GM21515 (cell line): ENCODE measurements around the gene PTBP3.
"Not testable (repeated sequence)": the region's sequence is repeated elsewhere in the genome, so short reads cannot be mapped to it uniquely, and the experiment has no call there.

ENCODE experiments used
- ATAC-seq: cut with Tn5 transposase; IDR thresholded peaks from one replicate; pipeline ENCODE4 v1.9.1; 2021; ENCODE audit not compliant: unreplicated experiment

The PTBP3 gene

GRCh38 chr9:112218908-112219307, 114.5 kb downstream of the PTBP3 start:
- ATAC-seq, result peak; percentile 91

DNA sequence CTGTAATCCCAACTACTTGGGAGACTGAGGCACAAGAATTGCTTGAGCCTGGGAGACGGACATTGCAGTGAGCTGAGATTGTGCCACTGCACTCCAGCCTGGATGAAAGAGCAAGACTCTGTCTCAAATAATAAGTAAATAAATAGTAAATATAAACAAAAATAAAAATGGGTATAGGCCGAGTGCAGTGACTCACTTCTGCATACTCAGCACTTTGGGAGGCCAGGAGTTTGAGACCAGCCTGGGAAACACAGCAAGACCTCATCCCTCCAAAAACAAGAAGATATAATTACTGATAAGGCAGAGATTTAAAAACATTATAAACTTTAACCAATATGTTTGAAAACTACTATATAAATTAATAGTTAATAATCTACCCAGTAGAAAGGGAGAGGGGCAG, 120.5 kb downstream of the PTBP3 start:
- no peak for ATAC-seq

DNA sequence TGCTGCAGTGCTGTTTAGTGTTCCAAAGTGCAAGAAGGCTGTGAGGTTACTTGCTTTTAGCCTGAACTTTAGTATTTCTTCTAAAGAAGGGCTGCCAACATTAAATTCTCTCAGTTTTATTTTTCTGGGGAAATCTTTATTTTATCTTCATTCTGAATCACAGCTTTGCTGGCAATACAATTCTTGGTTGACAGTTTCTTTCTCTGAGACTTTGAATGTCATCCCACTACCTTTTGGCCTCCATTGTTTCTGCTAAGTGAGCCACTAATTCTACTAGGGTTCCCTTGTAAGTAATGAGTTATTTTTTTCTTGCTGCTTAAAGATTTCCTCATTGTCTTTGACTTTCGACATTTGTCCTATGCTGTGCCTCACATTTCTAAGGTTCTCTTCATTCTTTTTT, 126.0 kb downstream of the PTBP3 start:
- no peak for ATAC-seq

GRCh38 chr9:112203536-112203935, 129.9 kb downstream of the PTBP3 start:
- no peak for ATAC-seq

- ATAC-seq, result no peak
Measured at GRCh38 chr9:112200711-112201110, 132.7 kb downstream of the PTBP3 start.

DNA sequence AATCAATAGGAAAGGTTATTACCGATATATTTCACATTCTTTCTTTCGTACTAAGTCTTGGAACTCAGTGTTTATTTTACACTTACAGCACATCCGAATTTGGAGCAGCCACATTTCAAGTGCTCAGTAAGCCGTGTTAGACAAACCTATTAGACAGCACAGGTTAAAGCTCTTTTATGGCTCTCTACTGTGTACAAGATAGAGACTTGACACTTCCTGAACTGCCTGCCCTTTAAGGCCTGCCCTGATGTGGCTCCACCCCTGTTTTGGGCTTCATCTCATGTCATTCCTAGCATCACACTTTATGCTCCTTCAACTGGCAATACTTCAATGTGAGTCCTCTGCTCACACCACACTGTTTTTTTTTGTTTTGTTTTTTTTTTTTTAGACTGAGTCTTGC, 134.8 kb downstream of the PTBP3 start:
- no peak for ATAC-seq

DNA sequence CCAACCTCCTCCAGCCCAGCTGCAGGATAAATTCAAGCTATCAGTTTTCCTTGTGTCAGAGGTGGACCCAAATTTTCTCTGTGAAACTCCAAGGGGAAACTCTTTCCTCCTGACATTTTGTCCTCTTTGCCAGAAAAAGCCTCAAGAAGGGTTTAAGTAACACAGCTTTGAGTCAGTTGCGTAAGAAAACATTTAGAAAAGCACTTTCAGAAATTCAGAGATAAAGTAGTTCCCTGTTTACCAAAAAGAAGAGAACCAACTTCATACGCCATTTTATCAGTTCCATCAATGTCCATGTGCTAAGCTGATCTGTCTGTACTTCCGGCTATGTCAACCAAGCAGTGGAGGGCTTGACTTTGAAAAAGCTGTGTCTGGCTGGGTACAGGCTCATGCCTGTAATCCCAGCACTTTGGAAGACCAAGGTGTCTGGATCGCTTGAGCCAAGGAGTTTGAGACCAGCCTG, 138.4 kb downstream of the PTBP3 start:
- no peak for ATAC-seq

DNA sequence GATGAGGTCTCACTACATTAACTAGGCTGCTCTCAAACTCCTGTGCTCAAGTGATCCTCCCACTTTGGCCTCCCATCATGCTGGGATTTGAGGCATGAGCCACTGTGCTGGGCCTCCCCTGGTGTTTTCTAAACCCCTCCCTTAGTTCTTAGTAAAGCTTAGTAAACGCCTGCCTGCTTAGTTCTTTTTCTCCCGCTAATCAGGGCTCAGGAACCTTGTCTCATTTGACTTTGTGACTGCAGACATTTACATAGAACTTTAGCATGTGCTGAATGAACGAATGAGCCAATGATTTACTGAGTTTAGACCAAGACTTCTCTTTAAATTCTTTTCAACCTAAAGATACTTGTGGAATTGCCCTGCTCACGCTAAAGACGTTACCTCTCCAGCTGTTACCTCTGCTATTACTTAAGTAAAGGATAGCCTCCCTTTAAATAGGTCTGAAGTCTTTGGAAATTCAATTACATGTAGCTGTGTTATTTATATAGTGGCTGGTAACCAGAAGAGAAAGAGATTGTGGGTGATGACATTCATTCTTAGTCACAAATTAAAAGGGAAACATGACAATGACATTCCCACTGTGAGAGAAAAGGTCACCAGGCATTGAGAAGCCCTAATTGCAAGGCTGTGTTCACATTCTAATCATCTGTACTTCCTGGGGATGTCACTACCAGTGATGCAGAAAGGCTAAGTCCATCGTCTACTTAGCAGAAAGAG, 139.7 kb downstream of the PTBP3 start:
- no peak for ATAC-seq

DNA sequence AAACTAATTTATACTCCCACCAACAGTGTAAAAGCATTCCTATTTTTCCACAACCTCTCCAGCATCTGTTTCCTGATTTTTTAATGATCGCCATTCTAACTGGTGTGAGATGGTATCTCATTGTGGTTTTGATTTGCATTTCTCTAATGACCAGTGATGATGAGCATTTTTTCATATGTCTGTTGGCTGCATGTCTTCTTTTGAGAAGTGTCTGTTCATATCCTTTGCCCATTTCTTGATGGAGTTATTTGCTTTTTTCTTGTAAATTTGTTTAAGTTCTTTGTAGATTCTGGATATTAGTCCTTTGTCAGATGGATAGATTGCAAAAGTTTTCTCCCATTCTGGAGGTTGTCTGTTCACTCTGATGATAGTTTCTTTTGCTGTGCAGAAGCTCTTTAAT, 143.1 kb downstream of the PTBP3 start:
- not testable (repeated sequence) for ATAC-seq

- no peak for ATAC-seq
Measured at GRCh38 chr9:112188884-112189283, 144.5 kb downstream of the PTBP3 start.

DNA sequence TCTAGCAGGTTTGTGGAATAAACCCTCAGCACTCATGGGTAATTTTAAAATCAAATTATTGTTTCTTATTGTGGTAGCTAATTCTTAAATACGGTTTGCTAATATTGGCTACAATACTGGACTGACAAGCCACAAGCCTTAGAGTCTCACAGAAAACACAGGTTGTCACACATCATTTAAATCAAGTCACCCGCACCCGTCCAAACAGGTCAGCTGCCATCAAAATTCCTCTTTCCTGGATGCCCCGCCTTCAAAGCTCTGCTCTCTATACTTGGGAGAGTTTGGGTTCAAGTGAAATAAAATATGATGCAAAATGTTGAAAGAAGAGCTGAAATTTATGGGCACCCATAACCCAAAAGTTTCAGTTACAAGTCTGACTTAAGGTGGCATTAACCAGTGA, 146.0 kb downstream of the PTBP3 start:
- ATAC-seq, result no peak

DNA sequence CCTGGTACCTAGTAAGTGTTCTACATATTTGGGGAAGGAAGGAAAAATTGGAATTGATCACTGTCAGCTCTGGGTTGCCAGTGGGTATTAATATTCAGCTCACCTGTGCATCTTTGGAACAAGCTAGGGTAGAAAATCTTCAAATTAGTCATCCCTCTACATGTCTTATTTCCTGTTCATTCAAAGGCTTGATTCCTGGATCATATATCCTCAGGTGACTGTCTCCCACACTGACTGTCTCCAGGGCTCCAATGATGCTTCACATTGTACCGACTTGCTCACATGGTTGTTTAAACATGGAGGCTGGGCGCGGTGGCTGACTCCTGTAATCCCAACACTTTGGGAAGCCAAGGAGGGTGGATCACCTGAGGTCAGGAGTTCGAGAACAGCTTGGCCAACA, 146.7 kb downstream of the PTBP3 start:
- no peak for ATAC-seq

DNA sequence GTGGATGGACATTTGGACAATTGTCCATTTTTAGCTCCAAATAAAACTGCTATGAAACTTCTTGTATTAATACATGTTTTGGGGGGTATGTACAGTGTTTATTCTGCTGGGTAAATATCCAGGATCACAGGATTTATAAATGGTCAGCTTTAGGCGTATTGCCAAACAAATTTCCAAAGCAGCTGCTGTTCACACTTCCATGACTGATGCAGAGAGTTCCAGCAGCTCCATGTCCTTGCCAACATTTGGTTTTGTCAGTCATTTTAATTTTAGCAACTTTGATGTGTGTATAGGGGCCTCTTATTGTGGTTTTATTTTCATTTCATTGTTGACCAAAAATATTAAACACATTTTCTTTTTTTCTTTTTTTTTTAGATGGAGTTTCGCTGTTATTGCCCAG, 148.5 kb downstream of the PTBP3 start:
- ATAC-seq, result no peak

GRCh38 chr9:112184221-112184620, 149.2 kb downstream of the PTBP3 start:
- no peak for ATAC-seq

DNA sequence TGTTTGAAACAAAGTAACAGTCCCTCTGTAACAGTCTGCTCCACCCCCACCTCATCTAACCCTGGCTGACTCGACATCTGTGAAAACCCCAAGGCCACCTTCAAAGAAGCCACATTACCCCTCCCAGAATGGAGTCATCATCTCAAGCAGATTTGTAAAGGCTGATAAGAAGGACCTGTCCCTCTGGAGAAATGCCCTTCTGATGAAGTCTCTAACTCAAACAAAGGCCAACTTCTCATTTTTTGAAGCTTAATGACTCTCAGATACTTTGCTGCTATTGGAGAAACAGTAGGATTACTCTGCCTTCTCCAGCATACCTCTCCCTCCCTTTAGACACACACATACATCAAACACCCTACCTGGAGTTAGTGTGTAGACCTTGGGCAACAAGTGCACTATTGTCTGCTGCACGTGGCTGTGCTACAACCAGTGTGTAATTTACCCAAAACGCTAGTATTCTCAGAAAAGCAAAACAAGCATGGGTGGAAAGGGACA, 153.0 kb downstream of the PTBP3 start:
- no peak for ATAC-seq

DNA sequence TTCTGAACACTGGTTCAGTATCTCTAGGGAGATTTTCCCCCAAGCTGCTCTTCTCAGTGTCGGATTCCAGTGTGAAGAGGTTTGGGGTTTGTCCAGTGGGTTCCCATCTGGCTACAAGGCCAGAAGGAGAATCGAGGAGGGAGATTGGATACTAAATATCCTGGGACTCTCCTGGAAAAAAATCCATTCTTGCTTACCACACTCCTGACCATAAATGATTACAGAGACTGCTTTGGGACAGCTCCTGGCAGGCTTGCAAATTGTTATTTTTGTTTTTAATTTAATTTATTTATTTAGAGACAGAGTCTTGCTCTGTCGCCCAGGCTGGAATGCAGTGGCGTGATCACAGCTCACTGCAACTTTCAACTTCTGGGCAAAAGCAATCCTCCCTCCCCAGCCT, 153.6 kb downstream of the PTBP3 start:
- ATAC-seq, result no peak

DNA sequence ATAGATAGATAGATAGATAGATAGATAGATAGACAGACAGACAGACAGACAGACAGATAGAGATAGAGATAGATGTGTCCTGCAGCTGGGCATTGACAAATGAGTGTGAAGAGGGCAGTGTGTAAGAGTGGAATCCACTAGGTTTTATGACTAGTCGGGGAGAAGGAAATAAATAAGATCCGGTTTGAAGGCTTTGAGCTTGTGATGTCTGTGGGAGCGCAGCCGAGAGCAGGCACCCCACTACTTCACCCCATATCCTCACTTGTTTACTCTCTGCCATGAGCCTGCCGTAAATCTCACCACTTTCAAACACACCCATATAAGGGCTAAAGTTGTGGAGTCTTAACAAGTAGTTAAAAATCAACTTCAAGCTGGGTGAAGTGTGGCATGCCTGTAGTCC, 156.9 kb downstream of the PTBP3 start:
- no peak for ATAC-seq

DNA sequence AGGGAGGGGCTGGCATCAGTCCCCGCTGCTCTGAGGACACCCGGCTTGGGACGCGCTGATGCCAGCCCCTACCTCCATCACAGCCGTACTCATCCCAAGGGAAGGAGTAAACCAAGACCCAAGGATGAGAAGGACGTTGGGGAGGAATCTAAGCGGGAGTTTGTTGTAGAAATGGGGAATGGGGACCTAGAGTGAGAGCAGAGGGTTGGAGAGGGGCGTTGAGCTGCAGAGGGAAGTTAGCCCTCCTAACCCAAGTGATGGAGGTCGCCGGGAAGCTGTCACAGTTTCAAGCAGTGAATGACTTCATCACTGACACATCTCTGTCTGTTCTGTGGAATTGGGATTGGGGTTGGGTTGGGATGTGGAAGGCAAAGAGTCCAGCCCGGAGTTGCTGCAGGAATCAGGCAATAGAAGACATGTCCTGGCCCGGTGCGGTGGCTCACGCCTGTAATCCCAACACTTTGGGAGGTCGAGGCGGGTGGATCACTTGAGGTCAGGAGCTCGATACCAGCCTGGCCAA, 157.6 kb downstream of the PTBP3 start:
- no peak for ATAC-seq

DNA sequence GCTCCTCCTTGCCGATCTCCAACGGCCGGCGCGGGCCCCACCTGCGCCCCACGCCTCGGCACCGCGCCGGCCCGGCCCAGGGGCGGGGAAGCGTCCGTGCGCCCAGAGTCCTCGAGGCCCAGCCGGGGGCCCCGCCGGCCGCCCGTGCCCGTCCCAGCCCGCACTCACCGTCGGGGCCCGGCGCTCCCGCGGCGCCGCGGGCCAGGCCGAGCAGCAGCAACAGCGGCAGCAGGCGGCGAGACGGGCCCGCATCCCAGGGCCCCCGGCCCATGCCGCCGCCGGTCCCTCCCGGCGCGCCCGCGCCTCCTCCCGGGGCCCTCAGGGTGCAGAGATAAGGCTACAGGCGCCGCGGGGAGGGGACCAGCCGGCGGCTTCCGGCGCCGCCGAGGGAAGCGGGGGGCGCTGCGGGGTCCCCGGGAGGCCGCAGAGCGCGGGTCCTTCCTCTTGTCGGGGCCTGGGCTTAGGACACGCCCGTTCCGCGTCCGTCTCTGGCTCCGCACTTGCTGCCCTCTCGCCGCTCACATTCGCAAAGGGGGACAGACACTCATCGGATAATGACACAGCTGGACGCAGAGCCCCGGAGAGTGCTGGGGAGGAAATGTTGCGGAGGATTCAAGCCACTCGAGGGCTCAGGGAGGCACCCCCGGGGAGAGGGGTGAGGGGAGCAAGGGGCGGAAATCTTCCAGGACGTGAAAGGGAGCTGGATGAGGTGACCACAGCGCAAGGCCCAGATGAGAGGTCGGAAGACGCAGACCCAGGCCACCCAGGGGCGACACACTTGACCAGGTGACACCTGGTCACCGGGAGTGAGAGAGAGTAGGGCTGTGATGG, 158.2 kb downstream of the PTBP3 start, which contains the start of gene SUSD1:
Gene SUSD1, minus strand, starts transcription at position 333 of the 831 bp plus-strand sequence. Its CDS starts 62 bp downstream, at position 271.
- ATAC-seq, result peak; percentile 59

GRCh38 chr9:112174222-112174964, 159.0 kb downstream of the PTBP3 start:
- ATAC-seq, result peak; percentile 86
